22Rv1 (cell line): ENCODE data around the gene PIK3CD.

ENCODE experiments used
- ZFX ChIP-seq: fragments of 450-650 bp; IDR thresholded peaks from 2 replicates; pipeline ENCODE4 v1.6.1; 2017; ENCODE audit warnings: antibody characterized with exemption, borderline replicate concordance
- TF ChIP-seq, protein P1 (sequence below): fragments of 450-650 bp; IDR thresholded peaks from 2 replicates; pipeline ENCODE4 v1.5.1; 2017; ENCODE audit warnings: mild to moderate bottlenecking

DNA sequence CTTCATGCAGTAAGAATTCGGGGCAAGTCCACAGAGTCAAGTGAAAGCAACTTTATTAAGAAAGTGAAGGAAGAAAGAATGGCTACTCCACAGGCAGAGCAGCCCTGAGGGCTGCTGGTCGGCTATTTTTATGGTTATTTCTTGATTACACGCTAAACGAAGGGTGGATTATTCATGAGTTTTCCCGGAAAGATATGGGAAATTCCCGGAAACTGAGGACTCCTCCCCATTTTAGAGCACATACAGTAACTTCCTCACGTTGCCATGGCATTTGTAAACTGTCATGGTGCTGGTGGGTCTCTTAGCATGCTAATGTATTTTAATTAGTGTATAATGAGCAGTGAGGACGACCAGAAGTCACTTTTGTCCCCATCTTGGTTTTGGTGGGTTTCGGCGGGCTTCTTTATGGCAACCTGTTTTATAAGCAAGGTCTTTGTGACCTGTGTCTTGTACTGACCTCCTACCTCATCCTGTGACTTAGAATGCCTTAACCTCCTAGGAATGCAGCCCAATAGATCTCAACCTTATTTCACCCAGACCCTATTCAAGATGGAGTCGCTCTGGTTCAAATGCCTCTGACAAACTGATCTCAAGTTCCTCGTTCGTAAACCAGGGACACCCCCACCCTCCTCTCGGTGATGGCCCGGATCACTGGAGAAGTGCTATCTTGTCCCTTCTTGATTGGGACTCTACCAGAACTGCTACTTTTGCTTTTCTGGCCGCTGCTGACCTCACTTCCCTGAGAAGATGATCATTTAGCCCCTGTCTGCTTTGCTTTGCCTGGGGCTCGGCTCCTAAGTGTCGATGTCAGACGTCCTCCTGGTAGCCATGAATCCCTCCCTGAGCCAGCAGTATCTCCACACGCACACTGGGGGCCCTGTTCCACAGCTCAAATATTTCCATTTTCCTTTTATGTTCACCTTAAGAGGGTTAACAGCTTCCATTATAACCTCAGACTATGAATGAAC is 123.5 kb downstream of the PIK3CD start:
- TF ChIP-seq, protein P1, sequence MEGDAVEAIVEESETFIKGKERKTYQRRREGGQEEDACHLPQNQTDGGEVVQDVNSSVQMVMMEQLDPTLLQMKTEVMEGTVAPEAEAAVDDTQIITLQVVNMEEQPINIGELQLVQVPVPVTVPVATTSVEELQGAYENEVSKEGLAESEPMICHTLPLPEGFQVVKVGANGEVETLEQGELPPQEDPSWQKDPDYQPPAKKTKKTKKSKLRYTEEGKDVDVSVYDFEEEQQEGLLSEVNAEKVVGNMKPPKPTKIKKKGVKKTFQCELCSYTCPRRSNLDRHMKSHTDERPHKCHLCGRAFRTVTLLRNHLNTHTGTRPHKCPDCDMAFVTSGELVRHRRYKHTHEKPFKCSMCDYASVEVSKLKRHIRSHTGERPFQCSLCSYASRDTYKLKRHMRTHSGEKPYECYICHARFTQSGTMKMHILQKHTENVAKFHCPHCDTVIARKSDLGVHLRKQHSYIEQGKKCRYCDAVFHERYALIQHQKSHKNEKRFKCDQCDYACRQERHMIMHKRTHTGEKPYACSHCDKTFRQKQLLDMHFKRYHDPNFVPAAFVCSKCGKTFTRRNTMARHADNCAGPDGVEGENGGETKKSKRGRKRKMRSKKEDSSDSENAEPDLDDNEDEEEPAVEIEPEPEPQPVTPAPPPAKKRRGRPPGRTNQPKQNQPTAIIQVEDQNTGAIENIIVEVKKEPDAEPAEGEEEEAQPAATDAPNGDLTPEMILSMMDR, result no peak
- TF ChIP-seq ZFX, result no peak
